ENCODE data around the gene FOXA1.

GRCh38 chr14:37587881-37588666 lies 7.0 kb downstream of the FOXA1 start:
- TF ChIP-seq CTCF (IDR thresholded peaks at IDR 0.05) (no peak), ZFX (IDR thresholded peaks at IDR 0.05; ENCODE audit: borderline replicate concordance) (no peak)

All from 22Rv1 (cell line).